ENCODE results near the gene PLA2G4D.

Gene PLA2G4D

GRCh38 chr15:42078903-42079302, 15.5 kb downstream of the PLA2G4D start:
- DNase-seq, result no peak
- Histone ChIP-seq H3K27ac (ENCODE audit: insufficient read depth, low read length, poor library complexity, severe bottlenecking) (no peak overlapping the region), H3K9me3 (ENCODE audit: control insufficient read depth, low read length) (no peaks in the 10 kb centered on the region), H3K27me3 (replicated peaks; ENCODE audit: control insufficient read depth, insufficient read depth, low read length, poor library complexity, severe bottlenecking) (peaks cover 2% of the 10 kb centered on the region), H3K4me3 (ENCODE audit: insufficient read depth, low read depth, low read length, poor library complexity, severe bottlenecking) (no peak overlapping the region), H3K36me3 (ENCODE audit: control insufficient read depth, insufficient read depth, low read length) (no peaks in the 10 kb centered on the region), H3K4me1 (ENCODE audit: control insufficient read depth, insufficient read depth, low read length, poor library complexity, severe bottlenecking) (no peaks in the 10 kb centered on the region)

- Histone ChIP-seq H3K36me3 (ENCODE audit: control insufficient read depth, insufficient read depth, low read length) (no peaks in the 10 kb centered on the region), H3K9me3 (ENCODE audit: control insufficient read depth, low read length) (no peaks in the 10 kb centered on the region), H3K4me1 (ENCODE audit: control insufficient read depth, insufficient read depth, low read length, poor library complexity, severe bottlenecking) (no peaks in the 10 kb centered on the region), H3K27me3 (replicated peaks; ENCODE audit: control insufficient read depth, insufficient read depth, low read length, poor library complexity, severe bottlenecking) (peaks cover 2% of the 10 kb centered on the region), H3K4me3 (ENCODE audit: insufficient read depth, low read depth, low read length, poor library complexity, severe bottlenecking) (no peak overlapping the region), H3K27ac (ENCODE audit: insufficient read depth, low read length, poor library complexity, severe bottlenecking) (no peak overlapping the region)
- DNase-seq, result no peak
These were observed 16.7 kb downstream of the PLA2G4D start for GRCh38 chr15:42077689-42078088.

GRCh38 chr15:42073418-42073817, 20.9 kb downstream of the PLA2G4D start:
- H3K4me1 ChIP-seq (ENCODE audit: control insufficient read depth, insufficient read depth, low read length, poor library complexity, severe bottlenecking), result no peaks in the 10 kb centered on the region
- H3K9me3 ChIP-seq (ENCODE audit: control insufficient read depth, low read length), result no peaks in the 10 kb centered on the region
- H3K4me3 ChIP-seq (ENCODE audit: insufficient read depth, low read depth, low read length, poor library complexity, severe bottlenecking), result no peak overlapping the region
- H3K27me3 ChIP-seq (replicated peaks; ENCODE audit: control insufficient read depth, insufficient read depth, low read length, poor library complexity, severe bottlenecking), result no peaks in the 10 kb centered on the region
- DNase-seq, result no peak
- H3K36me3 ChIP-seq (ENCODE audit: control insufficient read depth, insufficient read depth, low read length), result no peaks in the 10 kb centered on the region
- H3K27ac ChIP-seq (ENCODE audit: insufficient read depth, low read length, poor library complexity, severe bottlenecking), result no peak overlapping the region

- Histone ChIP-seq H3K27ac (ENCODE audit: insufficient read depth, low read length, poor library complexity, severe bottlenecking) (no peak overlapping the region), H3K4me1 (ENCODE audit: control insufficient read depth, insufficient read depth, low read length, poor library complexity, severe bottlenecking) (no peaks in the 10 kb centered on the region), H3K4me3 (ENCODE audit: insufficient read depth, low read depth, low read length, poor library complexity, severe bottlenecking) (no peak overlapping the region), H3K36me3 (ENCODE audit: control insufficient read depth, insufficient read depth, low read length) (no peaks in the 10 kb centered on the region), H3K27me3 (replicated peaks; ENCODE audit: control insufficient read depth, insufficient read depth, low read length, poor library complexity, severe bottlenecking) (no peaks in the 10 kb centered on the region), H3K9me3 (ENCODE audit: control insufficient read depth, low read length) (no peaks in the 10 kb centered on the region)
- no peak for DNase-seq
These were observed 22.1 kb downstream of the PLA2G4D start for GRCh38 chr15:42072141-42072685.

GRCh38 chr15:42071717-42072116, 22.6 kb downstream of the PLA2G4D start:
- H3K9me3 ChIP-seq (ENCODE audit: control insufficient read depth, low read length), result no peaks in the 10 kb centered on the region
- no peak overlapping the region for H3K27ac ChIP-seq (ENCODE audit: insufficient read depth, low read length, poor library complexity, severe bottlenecking)
- H3K27me3 ChIP-seq (replicated peaks; ENCODE audit: control insufficient read depth, insufficient read depth, low read length, poor library complexity, severe bottlenecking), result no peaks in the 10 kb centered on the region
- no peaks in the 10 kb centered on the region for H3K4me1 ChIP-seq (ENCODE audit: control insufficient read depth, insufficient read depth, low read length, poor library complexity, severe bottlenecking)
- no peaks in the 10 kb centered on the region for H3K36me3 ChIP-seq (ENCODE audit: control insufficient read depth, insufficient read depth, low read length)
- no peak overlapping the region for H3K4me3 ChIP-seq (ENCODE audit: insufficient read depth, low read depth, low read length, poor library complexity, severe bottlenecking)
- DNase-seq, result no peak

- no peak overlapping the region for H3K4me3 ChIP-seq (ENCODE audit: insufficient read depth, low read depth, low read length, poor library complexity, severe bottlenecking)
These were observed 23.4 kb downstream of the PLA2G4D start for GRCh38 chr15:42070976-42071350.

GRCh38 chr15:42070279-42070975, 23.9 kb downstream of the PLA2G4D start:
- no peaks in the 10 kb centered on the region for H3K9me3 ChIP-seq (ENCODE audit: control insufficient read depth, low read length)
- no peak overlapping the region for H3K4me3 ChIP-seq (ENCODE audit: insufficient read depth, low read depth, low read length, poor library complexity, severe bottlenecking)
- H3K27me3 ChIP-seq (replicated peaks; ENCODE audit: control insufficient read depth, insufficient read depth, low read length, poor library complexity, severe bottlenecking), result no peaks in the 10 kb centered on the region
- DNase-seq, result no peak
- no peaks in the 10 kb centered on the region for H3K4me1 ChIP-seq (ENCODE audit: control insufficient read depth, insufficient read depth, low read length, poor library complexity, severe bottlenecking)
- H3K36me3 ChIP-seq (ENCODE audit: control insufficient read depth, insufficient read depth, low read length), result no peaks in the 10 kb centered on the region
- H3K27ac ChIP-seq (ENCODE audit: insufficient read depth, low read length, poor library complexity, severe bottlenecking), result no peak overlapping the region

More at GRCh38 chr15:42070976-42071350, 23.4 kb downstream of the PLA2G4D start:
- no peak overlapping the region for H3K27ac ChIP-seq (ENCODE audit: insufficient read depth, low read length, poor library complexity, severe bottlenecking)
- H3K36me3 ChIP-seq (ENCODE audit: control insufficient read depth, insufficient read depth, low read length), result no peaks in the 10 kb centered on the region
- H3K27me3 ChIP-seq (replicated peaks; ENCODE audit: control insufficient read depth, insufficient read depth, low read length, poor library complexity, severe bottlenecking), result no peaks in the 10 kb centered on the region
- no peak for DNase-seq
- H3K9me3 ChIP-seq (ENCODE audit: control insufficient read depth, low read length), result no peaks in the 10 kb centered on the region
- H3K4me1 ChIP-seq (ENCODE audit: control insufficient read depth, insufficient read depth, low read length, poor library complexity, severe bottlenecking), result no peaks in the 10 kb centered on the region

GRCh38 chr15:42069496-42070278, 24.7 kb downstream of the PLA2G4D start:
- H3K36me3 ChIP-seq (ENCODE audit: control insufficient read depth, insufficient read depth, low read length), result no peaks in the 10 kb centered on the region
- H3K4me1 ChIP-seq (ENCODE audit: control insufficient read depth, insufficient read depth, low read length, poor library complexity, severe bottlenecking), result no peaks in the 10 kb centered on the region
- DNase-seq, result no peak
- no peak overlapping the region for H3K4me3 ChIP-seq (ENCODE audit: insufficient read depth, low read depth, low read length, poor library complexity, severe bottlenecking)
- no peaks in the 10 kb centered on the region for H3K9me3 ChIP-seq (ENCODE audit: control insufficient read depth, low read length)
- no peak overlapping the region for H3K27ac ChIP-seq (ENCODE audit: insufficient read depth, low read length, poor library complexity, severe bottlenecking)
- no peaks in the 10 kb centered on the region for H3K27me3 ChIP-seq (replicated peaks; ENCODE audit: control insufficient read depth, insufficient read depth, low read length, poor library complexity, severe bottlenecking)

GRCh38 chr15:42069025-42069424, 25.3 kb downstream of the PLA2G4D start:
- no peaks in the 10 kb centered on the region for H3K9me3 ChIP-seq (ENCODE audit: control insufficient read depth, low read length)
- DNase-seq, result no peak
- H3K36me3 ChIP-seq (ENCODE audit: control insufficient read depth, insufficient read depth, low read length), result no peaks in the 10 kb centered on the region
- no peaks in the 10 kb centered on the region for H3K4me1 ChIP-seq (ENCODE audit: control insufficient read depth, insufficient read depth, low read length, poor library complexity, severe bottlenecking)
- no peak overlapping the region for H3K27ac ChIP-seq (ENCODE audit: insufficient read depth, low read length, poor library complexity, severe bottlenecking)
- H3K27me3 ChIP-seq (replicated peaks; ENCODE audit: control insufficient read depth, insufficient read depth, low read length, poor library complexity, severe bottlenecking), result no peaks in the 10 kb centered on the region
- no peak overlapping the region for H3K4me3 ChIP-seq (ENCODE audit: insufficient read depth, low read depth, low read length, poor library complexity, severe bottlenecking)

GRCh38 chr15:42068601-42069000, 25.8 kb downstream of the PLA2G4D start:
- Histone ChIP-seq H3K4me1 (ENCODE audit: control insufficient read depth, insufficient read depth, low read length, poor library complexity, severe bottlenecking) (no peaks in the 10 kb centered on the region), H3K9me3 (ENCODE audit: control insufficient read depth, low read length) (no peaks in the 10 kb centered on the region), H3K27ac (ENCODE audit: insufficient read depth, low read length, poor library complexity, severe bottlenecking) (no peak overlapping the region), H3K36me3 (ENCODE audit: control insufficient read depth, insufficient read depth, low read length) (no peaks in the 10 kb centered on the region), H3K27me3 (replicated peaks; ENCODE audit: control insufficient read depth, insufficient read depth, low read length, poor library complexity, severe bottlenecking) (no peaks in the 10 kb centered on the region), H3K4me3 (ENCODE audit: insufficient read depth, low read depth, low read length, poor library complexity, severe bottlenecking) (no peak overlapping the region)
- DNase-seq, result no peak

Measured in effector memory CD4-positive, alpha-beta T cell (primary cell).